ENCODE data around the gene C16orf78. TPM values are rescaled to one million over a fixed set of nuclear protein-coding genes. Genes with fewer than 3 reads are reported as not detected.

C16orf78 gene
- total and polyA plus RNA-seq, 5 donors, result not detected

DNA sequence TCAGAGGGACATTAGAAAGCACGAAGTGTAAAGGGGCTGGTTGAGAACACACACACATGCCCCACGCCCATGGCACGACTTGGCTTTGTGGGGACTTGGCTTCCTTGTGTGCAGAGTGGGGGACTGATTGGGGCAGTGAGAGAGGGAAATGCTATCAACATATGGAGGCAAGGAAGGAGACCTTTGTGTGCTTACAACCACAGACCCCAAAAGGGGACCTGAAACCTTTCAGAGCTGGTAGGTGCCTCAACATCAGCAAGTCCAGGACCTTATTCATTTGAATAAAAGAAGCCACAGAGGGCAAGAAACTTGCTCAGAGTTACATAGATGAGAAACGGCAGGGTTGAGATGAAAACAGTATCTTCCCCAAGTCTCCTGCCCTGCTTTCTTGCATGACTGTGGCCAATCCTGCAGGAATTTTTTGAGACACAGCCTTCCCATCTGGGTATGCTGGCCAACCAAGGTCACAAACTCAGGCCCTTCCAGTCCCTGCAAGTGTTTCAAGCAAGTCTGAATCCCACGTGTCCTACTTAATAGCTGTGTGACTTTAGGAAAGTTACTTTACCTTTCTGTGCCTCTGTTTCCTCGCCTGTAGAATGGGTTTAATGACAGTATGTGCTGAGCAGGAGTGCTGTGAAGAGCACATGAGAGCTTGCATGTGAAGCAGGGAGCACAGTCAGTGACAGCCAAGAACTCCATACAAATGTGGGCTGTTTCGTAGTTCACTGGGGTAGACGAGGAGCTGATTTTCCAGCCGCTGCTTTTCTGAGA, 26.2 kb downstream of the C16orf78 start:
- no peak for ATAC-seq
- Histone ChIP-seq H3K9me3 (ENCODE audit: control insufficient read depth, low read length) (no peaks in the 10 kb centered on the region), H3K4me3 (ENCODE audit: low read length) (no peak overlapping the region), H3K27me3 (ENCODE audit: control insufficient read depth, insufficient read depth) (no peaks in the 10 kb centered on the region), H3K27ac (ENCODE audit: low read length) (no peak overlapping the region), H3K4me1 (ENCODE audit: control insufficient read depth, insufficient read depth, low read length) (no peaks in the 10 kb centered on the region)
- WGBS, result 80% methylated on average over 9 of the region's 9 CpGs
- intact Hi-C loops (cut with DNase I), result no loop called here
- no peak for DNase-seq

DNA sequence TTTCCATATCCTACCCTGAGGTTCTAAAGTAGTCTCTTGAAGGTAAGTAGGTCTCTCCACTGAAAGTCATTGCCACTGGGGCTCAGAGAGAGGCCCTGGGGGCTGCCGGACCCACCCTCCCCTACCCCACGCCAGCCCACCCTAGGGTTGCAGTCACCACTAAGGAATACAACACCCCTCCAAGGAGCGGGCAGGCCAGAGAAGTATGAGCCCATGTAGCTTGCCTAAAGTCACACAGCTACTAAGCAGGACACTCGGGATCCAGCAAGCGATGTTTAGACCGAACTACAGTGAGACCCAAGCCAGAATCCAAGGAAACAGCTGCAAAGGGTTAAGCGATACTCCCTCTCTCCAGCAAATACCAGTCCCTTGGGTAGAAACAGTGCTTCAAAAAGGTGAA, 27.0 kb downstream of the C16orf78 start:
- Histone ChIP-seq H3K4me3 (ENCODE audit: low read length) (no peak overlapping the region), H3K9me3 (ENCODE audit: control insufficient read depth, low read length) (no peaks in the 10 kb centered on the region), H3K27me3 (ENCODE audit: control insufficient read depth, insufficient read depth) (no peaks in the 10 kb centered on the region), H3K4me1 (ENCODE audit: control insufficient read depth, insufficient read depth, low read length) (no peaks in the 10 kb centered on the region), H3K27ac (ENCODE audit: low read length) (no peak overlapping the region)
- intact Hi-C loops (cut with DNase I), result no loop called here
- DNase-seq (no peak), ATAC-seq (no peak)
- 95% methylated on average over 7 of the region's 7 CpGs for WGBS

DNA sequence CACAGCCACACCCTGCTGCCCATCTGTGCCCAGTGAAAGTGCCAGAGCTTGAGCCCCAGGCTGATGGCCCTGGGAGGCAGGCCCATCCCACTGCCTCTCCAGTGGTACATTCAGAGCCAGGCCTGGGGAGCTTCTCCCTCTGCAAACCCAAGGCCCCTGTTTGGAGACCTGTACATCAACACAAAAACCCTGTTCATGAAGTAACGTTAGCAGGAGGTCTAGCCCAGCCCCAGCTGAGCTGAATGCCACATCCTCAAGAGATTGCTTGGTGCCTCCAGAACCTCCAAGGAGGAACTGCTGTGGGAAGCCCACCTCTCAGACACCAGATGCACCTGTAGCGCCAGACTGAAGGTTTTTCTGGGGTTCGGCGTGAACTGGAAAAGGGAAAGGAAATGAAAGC, 31.5 kb downstream of the C16orf78 start:
- ATAC-seq, result no peak
- Histone ChIP-seq H3K4me1 (ENCODE audit: control insufficient read depth, insufficient read depth, low read length) (no peaks in the 10 kb centered on the region), H3K4me3 (ENCODE audit: low read length) (no peak overlapping the region), H3K9me3 (ENCODE audit: control insufficient read depth, low read length) (no peaks in the 10 kb centered on the region), H3K27me3 (ENCODE audit: control insufficient read depth, insufficient read depth) (no peaks in the 10 kb centered on the region), H3K27ac (ENCODE audit: low read length) (no peak overlapping the region)
- no peak for DNase-seq
- WGBS, result 84% methylated on average over 4 of the region's 4 CpGs
- intact Hi-C loops (cut with DNase I), result loop anchor here (5.0 kb wide), 2 partner anchors 187 to 517 kb away; no protein-coding TSS in a partner anchor

DNA sequence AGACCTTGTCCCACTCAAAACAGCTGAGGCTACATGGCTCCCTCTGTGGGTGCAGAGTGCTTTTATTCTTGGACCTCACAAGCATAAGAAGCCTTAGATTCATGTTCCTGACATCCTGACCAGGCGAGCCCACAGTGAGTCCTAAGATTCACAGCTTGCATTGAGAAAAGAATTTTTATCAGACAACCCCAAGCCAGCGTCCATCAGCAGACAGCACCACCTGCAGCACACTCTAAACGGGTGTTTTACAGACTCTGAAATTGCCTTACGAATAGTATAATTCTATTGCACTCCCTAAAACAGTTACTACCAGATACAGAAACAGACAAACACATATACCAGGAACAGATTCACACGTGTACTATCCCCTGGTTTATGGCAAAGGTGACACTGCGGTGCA, 31.9 kb downstream of the C16orf78 start:
- WGBS, result 62% methylated on average over 6 of the region's 6 CpGs
- intact Hi-C loops (cut with DNase I), result loop anchor here (5.0 kb wide), 2 partner anchors 187 to 517 kb away; no protein-coding TSS in a partner anchor
- ATAC-seq, result no peak
- Histone ChIP-seq H3K4me3 (ENCODE audit: low read length) (no peak overlapping the region), H3K9me3 (ENCODE audit: control insufficient read depth, low read length) (no peaks in the 10 kb centered on the region), H3K4me1 (ENCODE audit: control insufficient read depth, insufficient read depth, low read length) (no peaks in the 10 kb centered on the region), H3K27ac (ENCODE audit: low read length) (no peak overlapping the region), H3K27me3 (ENCODE audit: control insufficient read depth, insufficient read depth) (no peaks in the 10 kb centered on the region)
- DNase-seq, result no peak

DNA sequence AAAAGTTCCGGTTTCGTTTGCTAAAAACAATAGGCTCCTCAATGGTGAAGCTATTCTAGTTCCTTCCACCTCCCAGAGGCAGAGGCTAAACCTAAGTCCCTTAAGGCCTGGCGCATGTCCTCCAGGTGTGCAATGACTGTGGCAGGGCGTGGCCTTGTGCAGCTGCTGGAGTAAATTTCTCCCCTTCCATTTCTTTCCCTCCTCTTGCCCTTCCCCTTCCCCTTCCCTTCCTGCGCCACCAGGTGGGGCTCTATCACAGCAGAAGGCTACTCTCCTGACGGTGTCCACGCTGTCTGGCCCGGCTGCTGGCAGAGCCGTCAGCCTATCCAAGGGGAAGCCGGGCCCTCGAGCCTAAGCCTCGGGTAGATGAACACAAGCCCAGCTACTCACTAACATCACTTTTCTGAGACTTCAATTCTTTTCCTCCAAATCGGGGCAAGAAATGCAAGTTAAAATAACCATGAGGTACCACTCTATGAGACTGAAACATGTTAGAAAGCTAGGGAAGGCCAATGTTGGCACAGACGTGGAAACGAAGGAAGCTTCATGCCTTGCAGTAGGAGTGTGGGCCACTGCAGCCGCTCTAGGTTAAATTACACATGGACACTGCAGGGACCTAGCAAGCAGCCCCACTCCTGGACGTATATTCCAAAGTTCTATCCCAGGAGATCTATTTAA, 34.4 kb downstream of the C16orf78 start:
- DNase-seq, result peak; percentile 88 to 95 (median 94)
- 25% methylated on average over 17 of the region's 17 CpGs for WGBS
- H3K4me3 ChIP-seq (ENCODE audit: low read length), result no peak overlapping the region
- no peak overlapping the region for H3K27ac ChIP-seq (ENCODE audit: low read length)
- H3K27me3 ChIP-seq (ENCODE audit: control insufficient read depth, insufficient read depth), result no peaks in the 10 kb centered on the region
- intact Hi-C loops (cut with DNase I), result loop anchor here (2.0 to 5.0 kb wide), 3 partner anchors 184 to 515 kb away; no protein-coding TSS in a partner anchor
- H3K9me3 ChIP-seq (ENCODE audit: control insufficient read depth, low read length), result no peaks in the 10 kb centered on the region
- H3K4me1 ChIP-seq (ENCODE audit: control insufficient read depth, insufficient read depth, low read length), result no peaks in the 10 kb centered on the region
- peak; percentile 97 to 98 for ATAC-seq

DNA sequence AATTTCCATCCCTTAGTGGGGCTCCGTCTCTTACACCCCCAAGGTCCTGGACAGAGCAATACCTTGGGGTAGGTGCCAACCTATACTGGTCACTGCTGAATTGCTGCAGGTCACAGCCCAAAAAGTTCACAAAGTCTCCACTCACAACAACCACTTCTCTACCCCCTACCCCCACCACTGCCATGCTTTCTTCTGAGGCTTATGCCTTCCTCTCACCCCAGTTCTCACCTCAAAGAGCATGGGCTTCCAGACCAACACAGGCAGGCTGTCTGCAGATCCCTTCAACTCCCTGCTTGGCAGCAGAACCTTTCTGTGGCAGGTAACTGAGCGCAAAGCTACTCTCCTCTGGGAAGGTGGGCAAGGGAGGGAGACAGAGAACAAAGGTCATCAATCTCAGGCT, 35.5 kb downstream of the C16orf78 start:
- Histone ChIP-seq H3K27me3 (ENCODE audit: control insufficient read depth, insufficient read depth) (no peaks in the 10 kb centered on the region), H3K4me1 (ENCODE audit: control insufficient read depth, insufficient read depth, low read length) (no peaks in the 10 kb centered on the region), H3K4me3 (ENCODE audit: low read length) (no peak overlapping the region), H3K9me3 (ENCODE audit: control insufficient read depth, low read length) (no peaks in the 10 kb centered on the region), H3K27ac (ENCODE audit: low read length) (no peak overlapping the region)
- ATAC-seq (no peak), DNase-seq (no peak)
- intact Hi-C loops (cut with DNase I), result loop anchor here (2.0 to 5.0 kb wide), 3 partner anchors 183 to 514 kb away; no protein-coding TSS in a partner anchor
- WGBS, result 99% methylated on average over 2 of the region's 2 CpGs

GRCh38 chr16:49410226-49410625, 36.6 kb downstream of the C16orf78 start:
- no peak for ATAC-seq

DNA sequence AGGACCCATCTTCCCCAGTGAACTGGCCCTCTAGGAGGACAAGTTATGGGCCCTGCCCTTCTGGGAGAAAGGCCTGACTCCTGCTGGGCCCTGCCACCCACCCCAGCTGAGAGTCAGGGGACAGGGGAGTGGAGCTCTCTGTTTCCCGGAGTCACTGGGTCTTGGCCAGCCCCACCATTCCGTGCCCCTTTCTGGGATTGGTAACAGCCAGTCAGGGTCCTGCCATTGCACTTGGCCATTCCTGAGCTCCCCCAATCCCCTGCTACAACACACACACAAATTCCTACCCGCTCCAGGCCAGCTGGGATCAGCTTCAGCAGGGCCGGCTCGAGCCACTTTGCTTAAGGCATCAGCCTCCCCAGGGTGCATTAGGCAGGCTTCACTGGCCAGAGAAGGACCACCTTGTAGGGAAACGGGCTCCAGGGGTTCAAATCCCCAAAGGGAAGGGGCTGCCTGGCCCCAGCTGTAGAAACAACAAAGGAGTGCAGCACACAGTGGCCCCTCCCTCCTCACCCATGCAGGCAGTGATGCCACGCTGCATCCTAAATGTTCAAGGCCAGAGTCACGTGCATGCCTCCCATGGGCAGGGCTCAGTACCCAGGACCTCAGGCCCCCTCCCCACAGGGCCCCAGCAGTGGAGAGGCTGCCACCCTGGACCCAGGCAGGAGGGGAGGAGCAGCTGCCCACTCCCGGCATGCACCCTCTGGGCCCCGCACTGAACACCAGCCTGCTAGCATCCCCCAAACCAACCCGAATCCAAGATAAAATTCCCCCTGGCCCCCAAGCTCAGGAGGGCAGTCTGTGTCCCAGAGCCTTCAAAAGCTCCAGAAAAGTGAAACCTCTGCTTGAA, 37.7 kb downstream of the C16orf78 start:
- H3K9me3 ChIP-seq (ENCODE audit: control insufficient read depth, low read length), result no peaks in the 10 kb centered on the region
- no peak overlapping the region for H3K27ac ChIP-seq (ENCODE audit: low read length)
- intact Hi-C loops (cut with DNase I), result loop anchor here in 1 of 4 donors (5.0 to 10.0 kb wide), 2 partner anchors 63 to 506 kb away; no protein-coding TSS in a partner anchor
- H3K4me3 ChIP-seq (ENCODE audit: low read length), result no peak overlapping the region
- no peaks in the 10 kb centered on the region for H3K4me1 ChIP-seq (ENCODE audit: control insufficient read depth, insufficient read depth, low read length)
- no peak for ATAC-seq
- no peak for DNase-seq
- WGBS, result 81% methylated on average over 11 of the region's 11 CpGs
- H3K27me3 ChIP-seq (ENCODE audit: control insufficient read depth, insufficient read depth), result no peaks in the 10 kb centered on the region

More at GRCh38 chr16:49410226-49410625, 36.6 kb downstream of the C16orf78 start:
- H3K27ac ChIP-seq (ENCODE audit: low read length), result no peak overlapping the region
- WGBS, result 86% methylated on average over 3 of the region's 3 CpGs
- intact Hi-C loops (cut with DNase I), result loop anchor here in 1 of 4 donors (5.0 to 10.0 kb wide), 2 partner anchors 65 to 507 kb away; no protein-coding TSS in a partner anchor
- no peak overlapping the region for H3K4me3 ChIP-seq (ENCODE audit: low read length)
- no peaks in the 10 kb centered on the region for H3K27me3 ChIP-seq (ENCODE audit: control insufficient read depth, insufficient read depth)
- H3K9me3 ChIP-seq (ENCODE audit: control insufficient read depth, low read length), result no peaks in the 10 kb centered on the region
- DNase-seq, result no peak
- H3K4me1 ChIP-seq (ENCODE audit: control insufficient read depth, insufficient read depth, low read length), result no peaks in the 10 kb centered on the region

DNA sequence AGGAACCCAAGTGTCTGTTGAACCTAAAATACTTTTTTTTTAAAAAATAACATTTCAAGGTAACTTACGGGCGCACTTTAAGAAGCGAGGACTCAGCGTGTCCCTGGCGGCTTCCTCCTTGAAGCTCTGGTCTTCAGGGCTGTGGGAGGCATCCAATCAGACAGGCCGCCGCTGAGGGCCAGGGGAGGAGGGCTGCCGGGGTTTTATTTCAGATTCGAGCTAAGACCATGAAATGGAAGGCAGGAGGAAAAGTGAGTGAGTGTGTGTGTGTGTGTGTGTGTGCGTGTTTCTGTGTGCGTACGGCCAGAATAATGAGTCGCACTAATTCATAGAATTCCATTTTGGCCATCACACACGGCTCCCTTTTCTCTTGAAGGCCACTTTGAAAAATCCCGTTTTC, 41.1 kb downstream of the C16orf78 start:
- intact Hi-C loops (cut with DNase I), result loop anchor here in 1 of 4 donors (5.0 to 10.0 kb wide), 2 partner anchors 60 to 503 kb away; no protein-coding TSS in a partner anchor
- no peak for DNase-seq

GRCh38 chr16:49415083-49415482, 41.5 kb downstream of the C16orf78 start:
- Histone ChIP-seq H3K9me3 (ENCODE audit: control insufficient read depth, low read length) (no peaks in the 10 kb centered on the region), H3K4me3 (ENCODE audit: low read length) (no peak overlapping the region), H3K27me3 (ENCODE audit: control insufficient read depth, insufficient read depth) (no peaks in the 10 kb centered on the region), H3K4me1 (ENCODE audit: control insufficient read depth, insufficient read depth, low read length) (no peaks in the 10 kb centered on the region), H3K27ac (ENCODE audit: low read length) (no peak overlapping the region)
- intact Hi-C loops (cut with DNase I), result loop anchor here in 1 of 4 donors (10.0 kb wide), 1 partner anchor 60 kb away; no protein-coding TSS in a partner anchor
- WGBS, result 90% methylated on average over 10 of the region's 10 CpGs
- DNase-seq (no peak), ATAC-seq (no peak)

More for the DNA sequence above, 41.1 kb downstream of the C16orf78 start:
- no peak for ATAC-seq
- no peaks in the 10 kb centered on the region for H3K27me3 ChIP-seq (ENCODE audit: control insufficient read depth, insufficient read depth)
- no peaks in the 10 kb centered on the region for H3K9me3 ChIP-seq (ENCODE audit: control insufficient read depth, low read length)
- WGBS, result 86% methylated on average over 15 of the region's 15 CpGs
- H3K4me3 ChIP-seq (ENCODE audit: low read length), result no peak overlapping the region
- H3K27ac ChIP-seq (ENCODE audit: low read length), result no peak overlapping the region
- no peaks in the 10 kb centered on the region for H3K4me1 ChIP-seq (ENCODE audit: control insufficient read depth, insufficient read depth, low read length)
